ENCODE measurements around the gene SPANXA1. TPM values are rescaled to one million over a fixed set of nuclear protein-coding genes. Genes with fewer than 3 reads are reported as not detected.
"Not testable (repeated sequence)": the region's sequence is repeated elsewhere in the genome, so short reads cannot be mapped to it uniquely, and the experiment has no call there.

Gene SPANXA1
- not detected for total RNA-seq

- POLR2A ChIA-PET; CTCF ChIA-PET; H3K4me3 Mint-ChIP-seq; H3K27me3 Mint-ChIP-seq; H3K9me3 Mint-ChIP-seq; H3K27ac Mint-ChIP-seq; H3K36me3 Mint-ChIP-seq (ENCODE audit: low read depth); DNase-seq; H3K4me1 Mint-ChIP-seq: not testable (repeated sequence)
These were observed at the start of gene SPANXA1 for GRCh38 chrX:141584638-141585037. Gene SPANXA1, minus strand, starts transcription at chrX:141584738. Its CDS starts 60 bp downstream, at chrX:141584678.

DNA sequence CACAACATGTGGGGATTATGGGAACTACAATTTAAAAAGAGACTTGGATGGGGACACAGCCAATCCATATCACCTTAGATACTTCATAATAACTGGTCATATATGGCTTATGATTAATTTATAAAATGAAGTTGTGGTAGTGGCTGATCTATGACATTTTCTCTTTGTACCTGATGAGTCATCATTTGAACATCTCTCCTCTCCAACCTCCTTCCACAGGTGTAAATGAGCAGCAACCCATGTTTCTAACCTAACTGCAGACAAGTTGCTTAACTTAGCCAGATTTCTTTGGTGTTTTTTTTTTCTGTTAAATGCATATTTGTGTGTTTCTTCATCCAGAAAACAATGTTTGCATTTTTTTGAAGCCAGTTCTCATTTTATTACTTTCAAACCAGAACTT, 47.6 kb upstream of the SPANXA1 start:
- peaks cover 5% of the 10 kb centered on the region for H3K9me3 Mint-ChIP-seq
- POLR2A ChIA-PET = no interaction called here
- no peaks in the 10 kb centered on the region for H3K4me1 Mint-ChIP-seq
- CTCF ChIA-PET = no interaction called here
- no peak overlapping the region for H3K4me3 Mint-ChIP-seq
- no peak for DNase-seq
- H3K27ac Mint-ChIP-seq = no peak overlapping the region
- H3K36me3 Mint-ChIP-seq (ENCODE audit: low read depth) = no peaks in the 10 kb centered on the region
- H3K27me3 Mint-ChIP-seq = no peaks in the 10 kb centered on the region

DNA sequence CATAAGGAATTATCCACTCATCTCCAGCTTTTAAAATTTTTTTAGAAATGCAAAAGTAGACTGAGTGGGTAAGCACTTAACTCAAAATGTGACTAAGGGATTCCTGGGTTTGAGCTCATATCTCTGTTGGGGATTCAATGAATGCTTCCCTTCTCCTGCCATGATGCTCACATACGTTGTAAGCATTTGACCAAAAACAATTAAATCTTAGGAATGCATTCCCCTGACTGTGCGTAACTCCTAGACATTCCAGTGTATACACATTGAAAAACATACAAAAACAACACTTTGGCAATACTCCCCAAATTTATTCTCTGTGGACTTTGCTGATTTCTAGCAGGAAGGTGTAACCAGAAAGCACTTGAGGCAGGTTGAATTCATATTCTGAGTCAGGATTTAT, 34.8 kb upstream of the SPANXA1 start:
- CTCF ChIA-PET = no interaction called here
- POLR2A ChIA-PET = no interaction called here
- no peak for DNase-seq
- H3K36me3 Mint-ChIP-seq (ENCODE audit: low read depth) = no peaks in the 10 kb centered on the region
- H3K4me1 Mint-ChIP-seq = no peaks in the 10 kb centered on the region
- H3K27me3 Mint-ChIP-seq = no peaks in the 10 kb centered on the region
- peaks cover 3% of the 10 kb centered on the region for H3K9me3 Mint-ChIP-seq
- no peak overlapping the region for H3K27ac Mint-ChIP-seq
- H3K4me3 Mint-ChIP-seq = no peak overlapping the region

DNA sequence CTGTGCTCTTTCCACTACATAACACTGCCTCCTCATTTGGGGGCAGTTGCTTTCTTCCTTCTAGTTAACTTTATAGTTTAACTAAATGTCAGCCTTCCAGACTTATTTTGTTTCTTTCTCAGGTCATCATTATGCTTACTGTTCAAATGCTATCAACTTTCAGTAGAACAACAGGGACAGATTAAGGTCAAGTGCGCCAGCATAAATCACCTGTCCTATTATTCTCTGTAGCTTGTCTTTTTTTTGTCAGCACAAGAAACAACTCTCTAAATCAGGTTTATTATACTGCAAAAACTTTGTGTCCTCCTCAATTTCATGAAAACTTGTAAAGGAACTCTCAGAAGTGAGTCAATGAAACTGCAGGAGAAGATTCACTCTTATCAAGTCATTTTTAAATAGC, 24.6 kb upstream of the SPANXA1 start:
- H3K27me3 Mint-ChIP-seq = no peaks in the 10 kb centered on the region
- no peak for DNase-seq
- H3K4me1 Mint-ChIP-seq = no peaks in the 10 kb centered on the region
- no peaks in the 10 kb centered on the region for H3K9me3 Mint-ChIP-seq
- POLR2A ChIA-PET = no interaction called here
- H3K4me3 Mint-ChIP-seq = no peak overlapping the region
- CTCF ChIA-PET = no interaction called here
- no peaks in the 10 kb centered on the region for H3K36me3 Mint-ChIP-seq (ENCODE audit: low read depth)
- H3K27ac Mint-ChIP-seq = no peak overlapping the region

GRCh38 chrX:141589408-141589807, 4.9 kb upstream of the SPANXA1 start, which contains the start of gene SPANXA2:
Gene SPANXA2, plus strand, starts transcription at chrX:141589708. Its CDS starts 60 bp downstream, at chrX:141589768.
- CTCF ChIA-PET; POLR2A ChIA-PET; H3K27ac Mint-ChIP-seq; H3K27me3 Mint-ChIP-seq; H3K9me3 Mint-ChIP-seq; H3K36me3 Mint-ChIP-seq (ENCODE audit: low read depth); H3K4me1 Mint-ChIP-seq; DNase-seq; H3K4me3 Mint-ChIP-seq: not testable (repeated sequence)

DNA sequence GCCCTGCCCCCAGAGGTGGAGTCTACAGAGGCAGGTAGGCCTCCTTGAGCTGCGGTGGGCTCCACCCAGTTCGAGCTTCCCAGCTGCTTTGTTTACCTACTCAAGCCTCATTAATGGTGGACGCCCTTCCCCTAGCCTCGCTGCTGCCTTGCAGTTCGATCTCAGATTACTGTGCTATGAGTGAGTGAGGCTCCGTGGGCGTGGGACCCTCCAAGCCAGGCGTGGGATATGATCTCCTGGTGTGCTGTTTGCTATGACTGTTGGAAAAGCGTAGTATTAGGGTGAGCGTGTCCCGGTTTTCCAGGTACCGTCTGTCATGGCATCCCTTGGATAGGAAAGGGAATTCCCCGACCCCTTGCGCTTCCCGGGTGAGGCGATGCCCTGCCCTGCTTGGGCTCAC, 42.0 kb downstream of the SPANXA1 start:
- POLR2A ChIA-PET; H3K4me3 Mint-ChIP-seq; H3K36me3 Mint-ChIP-seq (ENCODE audit: low read depth); H3K27ac Mint-ChIP-seq; CTCF ChIA-PET; H3K27me3 Mint-ChIP-seq; H3K9me3 Mint-ChIP-seq; DNase-seq; H3K4me1 Mint-ChIP-seq: not testable (repeated sequence)

Other genes with a start within 250 kb of the SPANXA1 start
- gene SPANXA2, start 5.0 kb upstream of the SPANXA1 start, total RNA-seq = not detected
- gene SPANXD, start 114.0 kb upstream of the SPANXA1 start, total RNA-seq = not detected